Kidney epithelial cell (primary cell): ENCODE measurements around the gene NCS1. TPM values are rescaled to one million over a fixed set of nuclear protein-coding genes. Genes with fewer than 3 reads are reported as not detected.

Source experiments
- DNase-seq: peaks from one replicate; pipeline ENCODE4 v3.0.0-alpha.2; 2010; ENCODE audit warnings: low read depth
- H3K27me3 ChIP-seq: 2 replicates; pipeline ENCODE4 v1.6.0; 2011; ENCODE audit warnings: low read length; ENCODE audit not compliant: control insufficient read depth, insufficient read depth
- H3K36me3 ChIP-seq: 2 replicates; pipeline ENCODE4 v1.5.1; 2011; ENCODE audit warnings: low read length; ENCODE audit not compliant: control insufficient read depth, insufficient read depth
- H3K4me3 ChIP-seq: 2 replicates; pipeline ENCODE4 v1.5.1; 2011; ENCODE audit warnings: low read depth, mild to moderate bottlenecking, control low read depth, low read length
- CTCF ChIP-seq: IDR thresholded peaks from 2 replicates; pipeline ENCODE4 v1.5.1; 2011; ENCODE audit warnings: mild to moderate bottlenecking, moderate library complexity, low read length, control low read depth, inconsistent platforms; ENCODE audit not compliant: insufficient read depth, poor library complexity, severe bottlenecking
- total RNA-seq: library from RNA; depleted of rRNA; stranded (reverse); fragments of >200 nt; gene quantifications from 2 replicates; pipeline ENCODE4 v1.2.3, GENCODE V29; 2015

Gene NCS1
- total RNA-seq, 1 donor from 2014 or later, result 69.2 TPM

GRCh38 chr9:130241198-130241535 is 69.0 kb downstream of the NCS1 start:
- Histone ChIP-seq H3K27me3 (no peaks in the 10 kb centered on the region), H3K36me3 (no peaks in the 10 kb centered on the region), H3K4me3 (no peak overlapping the region)
- no peak for DNase-seq
- no peak for TF ChIP-seq CTCF

GRCh38 chr9:130242270-130243014 is 70.2 kb downstream of the NCS1 start:
- no peaks in the 10 kb centered on the region for H3K36me3 ChIP-seq
- no peak for DNase-seq
- no peaks in the 10 kb centered on the region for H3K27me3 ChIP-seq
- no peak for TF ChIP-seq CTCF
- H3K4me3 ChIP-seq, result no peak overlapping the region

- H3K4me3 ChIP-seq, result no peak overlapping the region
- no peaks in the 10 kb centered on the region for H3K36me3 ChIP-seq
- peak; percentile 83 for TF ChIP-seq CTCF
- H3K27me3 ChIP-seq, result no peaks in the 10 kb centered on the region
- DNase-seq, result no peak
Observed at GRCh38 chr9:130243015-130243881, 71.0 kb downstream of the NCS1 start.

GRCh38 chr9:130243882-130244170 is 71.6 kb downstream of the NCS1 start:
- H3K4me3 ChIP-seq, result no peak overlapping the region
- DNase-seq, result no peak
- H3K27me3 ChIP-seq, result no peaks in the 10 kb centered on the region
- no peaks in the 10 kb centered on the region for H3K36me3 ChIP-seq
- TF ChIP-seq CTCF, result no peak

GRCh38 chr9:130244548-130245165 is 72.5 kb downstream of the NCS1 start:
- Histone ChIP-seq H3K27me3 (no peaks in the 10 kb centered on the region), H3K4me3 (no peak overlapping the region), H3K36me3 (no peaks in the 10 kb centered on the region)
- no peak for TF ChIP-seq CTCF
- no peak for DNase-seq

GRCh38 chr9:130245474-130245873 is 73.3 kb downstream of the NCS1 start:
- peaks cover 3% of the 10 kb centered on the region for H3K27me3 ChIP-seq
- no peak for TF ChIP-seq CTCF
- H3K36me3 ChIP-seq, result no peaks in the 10 kb centered on the region
- no peak overlapping the region for H3K4me3 ChIP-seq
- no peak for DNase-seq
